ENCODE results near the gene CCDC141. TPM values are rescaled to one million over a fixed set of nuclear protein-coding genes. Genes with fewer than 3 reads are reported as not detected.
A peak's percentile ranks its signal among the peaks of the same experiment; 100 is the strongest.

Gene CCDC141
- total and polyA plus RNA-seq, 3 donors from 2014 or later, result 2.2 to 25.9 (median 17.8) TPM

- H3K36me3 ChIP-seq (ENCODE audit: low read depth, missing control alignments), result no peaks in the 10 kb centered on the region
- DNase-seq, result no peak
- no peaks in the 10 kb centered on the region for H3K27me3 ChIP-seq
- H3K4me1 ChIP-seq, result no peaks in the 10 kb centered on the region
- TF ChIP-seq POLR2A (IDR thresholded peaks at IDR 0.05) (no peak), CTCF (IDR thresholded peaks at IDR 0.05) (no peak)
- intact Hi-C loops (cut with DNase I; ENCODE audit: low total_unique reads), result no loop called here
- no peak overlapping the region for H3K4me3 ChIP-seq
- H3K27ac ChIP-seq, result no peak overlapping the region
- 86 to 89% methylated on average over 8 of the region's 8 CpGs for WGBS, 2 donors
- H3K9me3 ChIP-seq, result no peaks in the 10 kb centered on the region
Observed at GRCh38 chr2:178874529-178875240, 175.3 kb downstream of the CCDC141 start.

- Histone ChIP-seq H3K4me1 (no peaks in the 10 kb centered on the region), H3K4me3 (no peak overlapping the region), H3K9me3 (no peaks in the 10 kb centered on the region), H3K27ac (no peak overlapping the region), H3K27me3 (no peaks in the 10 kb centered on the region), H3K36me3 (ENCODE audit: low read depth, missing control alignments) (no peaks in the 10 kb centered on the region)
- whole genome bisulfite sequencing, 2 donors, result 91 to 93% methylated on average over 3 of the region's 3 CpGs
- TF ChIP-seq POLR2A (IDR thresholded peaks at IDR 0.05), result no peak
- TF ChIP-seq CTCF (IDR thresholded peaks at IDR 0.05), result no peak
- intact Hi-C loops (cut with DNase I; ENCODE audit: low total_unique reads), result no loop called here
- no peak for DNase-seq
Observed at GRCh38 chr2:178873912-178874311, 176.0 kb downstream of the CCDC141 start.

- WGBS, 2 donors, result 70 to 83% methylated on average over 1 of the region's 1 CpG
- TF ChIP-seq CTCF (IDR thresholded peaks at IDR 0.05) (no peak), POLR2A (IDR thresholded peaks at IDR 0.05) (no peak)
Observed at GRCh38 chr2:178871536-178871935, 178.4 kb downstream of the CCDC141 start.

GRCh38 chr2:178870703-178871102 is 179.2 kb downstream of the CCDC141 start:
- intact Hi-C loops (cut with DNase I; ENCODE audit: low total_unique reads), result no loop called here
- peaks cover 4% of the 10 kb centered on the region for H3K4me1 ChIP-seq
- H3K27ac ChIP-seq, result no peak overlapping the region
- WGBS, 2 donors, result 80 to 85% methylated on average over 3 of the region's 3 CpGs
- DNase-seq, result no peak
- no peak overlapping the region for H3K4me3 ChIP-seq
- no peaks in the 10 kb centered on the region for H3K36me3 ChIP-seq (ENCODE audit: low read depth, missing control alignments)
- TF ChIP-seq POLR2A (IDR thresholded peaks at IDR 0.05), result no peak
- TF ChIP-seq CTCF (IDR thresholded peaks at IDR 0.05), result no peak
- H3K27me3 ChIP-seq, result no peaks in the 10 kb centered on the region
- no peaks in the 10 kb centered on the region for H3K9me3 ChIP-seq

More at GRCh38 chr2:178871536-178871935, 178.4 kb downstream of the CCDC141 start:
- H3K4me1 ChIP-seq, result no peaks in the 10 kb centered on the region
- DNase-seq, result no peak
- no peaks in the 10 kb centered on the region for H3K36me3 ChIP-seq (ENCODE audit: low read depth, missing control alignments)
- H3K27ac ChIP-seq, result no peak overlapping the region
- H3K4me3 ChIP-seq, result no peak overlapping the region
- H3K27me3 ChIP-seq, result no peaks in the 10 kb centered on the region
- intact Hi-C loops (cut with DNase I; ENCODE audit: low total_unique reads), result no loop called here
- no peaks in the 10 kb centered on the region for H3K9me3 ChIP-seq

- WGBS, 2 donors, result 91 to 95% methylated on average over 2 of the region's 2 CpGs
- intact Hi-C loops (cut with DNase I; ENCODE audit: low total_unique reads), result no loop called here
Observed at GRCh38 chr2:178865999-178866398, 183.9 kb downstream of the CCDC141 start.

More at GRCh38 chr2:178865999-178866398, 183.9 kb downstream of the CCDC141 start:
- H3K9me3 ChIP-seq, result no peaks in the 10 kb centered on the region
- no peak for TF ChIP-seq POLR2A (IDR thresholded peaks at IDR 0.05)
- TF ChIP-seq CTCF (IDR thresholded peaks at IDR 0.05), result no peak
- H3K4me1 ChIP-seq, result peaks cover 8% of the 10 kb centered on the region
- H3K4me3 ChIP-seq, result no peak overlapping the region
- DNase-seq, result peak; percentile 22
- no peak overlapping the region for H3K27ac ChIP-seq
- no peaks in the 10 kb centered on the region for H3K27me3 ChIP-seq
- no peaks in the 10 kb centered on the region for H3K36me3 ChIP-seq (ENCODE audit: low read depth, missing control alignments)

All from testis (tissue), 3 donors.